Neural crest cell (in vitro differentiated cells): ENCODE results near the gene ADGRB3. TPM values are rescaled to one million over a fixed set of nuclear protein-coding genes. Genes with fewer than 3 reads are reported as not detected.

ENCODE experiments used
- DNase-seq: peaks from one replicate; pipeline ENCODE4 v3.0.0; 2021; ENCODE audit warnings: low read depth, mixed read lengths, low spot score
- H3K27ac Mint-ChIP-seq: one replicate; pipeline ENCODE4 v1.8.0; 2021; ENCODE audit warnings: mild to moderate bottlenecking, mixed read lengths; ENCODE audit not compliant: unreplicated experiment
- H3K27me3 Mint-ChIP-seq: 2 replicates; pipeline ENCODE4 v1.8.0; 2021; ENCODE audit warnings: low read depth, mild to moderate bottlenecking, mixed read lengths
- H3K36me3 Mint-ChIP-seq: 2 replicates; pipeline ENCODE4 v1.8.0; 2021; ENCODE audit warnings: low read depth, mild to moderate bottlenecking, mixed read lengths
- H3K4me1 Mint-ChIP-seq: 2 replicates; pipeline ENCODE4 v1.8.0; 2021; ENCODE audit warnings: mixed read lengths
- H3K4me3 Mint-ChIP-seq: one replicate; pipeline ENCODE4 v1.8.0; 2021; ENCODE audit warnings: mild to moderate bottlenecking, mixed read lengths
- H3K9me3 Mint-ChIP-seq: 2 replicates; pipeline ENCODE4 v1.8.0; 2021; ENCODE audit warnings: mixed read lengths
- CTCF ChIP-seq: fragments of 200-600 bp; sonication (generic); conservative IDR thresholded peaks from 2 replicates; pipeline ENCODE4 v1.5.0; 2021; ENCODE audit warnings: antibody characterized with exemption, mild to moderate bottlenecking
- total RNA-seq: library from RNA; stranded (reverse); gene quantifications from 2 replicates; pipeline ENCODE4 v1.2.1, GENCODE V29; 2021

Gene ADGRB3
- total RNA-seq, 1 donor from 2014 or later = 5.1 TPM

GRCh38 chr6:68722891-68723527 lies 87.9 kb downstream of the ADGRB3 start:
- TF ChIP-seq CTCF = no peak
- no peaks in the 10 kb centered on the region for H3K27me3 Mint-ChIP-seq

GRCh38 chr6:68724060-68724459 lies 89.0 kb downstream of the ADGRB3 start:
- TF ChIP-seq CTCF = no peak
- H3K27ac Mint-ChIP-seq = no peak overlapping the region
- no peaks in the 10 kb centered on the region for H3K36me3 Mint-ChIP-seq
- DNase-seq = no peak
- H3K9me3 Mint-ChIP-seq = no peaks in the 10 kb centered on the region
- H3K4me1 Mint-ChIP-seq = no peaks in the 10 kb centered on the region
- H3K27me3 Mint-ChIP-seq = no peaks in the 10 kb centered on the region
- no peak overlapping the region for H3K4me3 Mint-ChIP-seq

More at GRCh38 chr6:68722891-68723527, 87.9 kb downstream of the ADGRB3 start:
- Mint-ChIP-seq H3K9me3 (no peaks in the 10 kb centered on the region), H3K36me3 (no peaks in the 10 kb centered on the region), H3K4me1 (no peaks in the 10 kb centered on the region), H3K27ac (no peak overlapping the region), H3K4me3 (no peak overlapping the region)
- DNase-seq = no peak

GRCh38 chr6:68726337-68726736 lies 91.3 kb downstream of the ADGRB3 start:
- H3K4me1 Mint-ChIP-seq = no peaks in the 10 kb centered on the region
- DNase-seq = no peak
- H3K36me3 Mint-ChIP-seq = no peaks in the 10 kb centered on the region
- no peaks in the 10 kb centered on the region for H3K9me3 Mint-ChIP-seq
- H3K4me3 Mint-ChIP-seq = no peak overlapping the region
- no peaks in the 10 kb centered on the region for H3K27me3 Mint-ChIP-seq
- no peak overlapping the region for H3K27ac Mint-ChIP-seq
- TF ChIP-seq CTCF = no peak

- Mint-ChIP-seq H3K4me1 (no peaks in the 10 kb centered on the region), H3K4me3 (no peak overlapping the region)
- TF ChIP-seq CTCF = no peak
These were observed 91.9 kb downstream of the ADGRB3 start for GRCh38 chr6:68726992-68727391.

GRCh38 chr6:68727699-68728098 lies 92.6 kb downstream of the ADGRB3 start:
- Mint-ChIP-seq H3K9me3 (no peaks in the 10 kb centered on the region), H3K27me3 (no peaks in the 10 kb centered on the region), H3K27ac (no peak overlapping the region), H3K4me1 (no peaks in the 10 kb centered on the region), H3K36me3 (no peaks in the 10 kb centered on the region), H3K4me3 (no peak overlapping the region)
- no peak for DNase-seq
- TF ChIP-seq CTCF = no peak

More at GRCh38 chr6:68726992-68727391, 91.9 kb downstream of the ADGRB3 start:
- Mint-ChIP-seq H3K36me3 (no peaks in the 10 kb centered on the region), H3K27ac (no peak overlapping the region), H3K27me3 (no peaks in the 10 kb centered on the region), H3K9me3 (no peaks in the 10 kb centered on the region)
- no peak for DNase-seq
